Activated T-cell treated with anti-CD3 and anti-CD28 coated beads, Interleukin-2, amount 50 U/mL, for 72 hours (primary cell): ENCODE results near the gene MFNG. TPM values are rescaled to one million over a fixed set of nuclear protein-coding genes. Genes with fewer than 3 reads are reported as not detected.
A peak's percentile ranks its signal among the peaks of the same experiment; 100 is the strongest.

Source experiments
- ATAC-seq, 2 donors: fragments of 150-1000 bp; cut with Tn5 transposase; replicated peaks in 1 of 2; 2 replicates each; pipeline ENCODE4 v1.10.0; 2021; ENCODE audit warnings: moderate library complexity in 2 of 2, mild to moderate bottlenecking in 1 of 2
- DNase-seq, 2 donors: peaks; one replicate each; pipeline ENCODE4 v3.0.0; 2021 to 2022; ENCODE audit warnings: mixed read lengths in 1 of 2
- H3K27ac Mint-ChIP-seq: one replicate; pipeline ENCODE4 v1.8.0; 2022; ENCODE audit warnings: mild to moderate bottlenecking, moderate library complexity, mixed read lengths
- H3K27me3 Mint-ChIP-seq: one replicate; pipeline ENCODE4 v1.8.0; 2022; ENCODE audit warnings: low read depth, mixed read lengths
- H3K36me3 Mint-ChIP-seq, 2 donors: one replicate each; pipeline ENCODE4 v1.8.0; 2022; ENCODE audit warnings: mixed read lengths in 2 of 2, mild to moderate bottlenecking in 1 of 2; ENCODE audit not compliant: insufficient read depth in 2 of 2
- H3K4me1 Mint-ChIP-seq: one replicate; pipeline ENCODE4 v1.8.0; 2022; ENCODE audit warnings: low read depth, mixed read lengths
- H3K4me3 Mint-ChIP-seq, 2 donors: one replicate each; pipeline ENCODE4 v1.8.0; 2022; ENCODE audit warnings: mild to moderate bottlenecking in 2 of 2, mixed read lengths in 2 of 2, moderate library complexity in 2 of 2
- H3K9me3 Mint-ChIP-seq, 2 donors: one replicate each; pipeline ENCODE4 v1.8.0; 2022; ENCODE audit warnings: mixed read lengths in 2 of 2
- total RNA-seq, 2 donors: library from RNA; stranded (reverse); gene quantifications; one replicate each; pipeline ENCODE4 v1.2.3, GENCODE V29; 2022

MFNG gene
- total RNA-seq, 2 donors from 2014 or later, result 94.0 to 116 TPM

GRCh38 chr22:37520776-37521191, 34.6 kb upstream of the MFNG start:
- Mint-ChIP-seq H3K4me1 (peaks cover 4% of the 10 kb centered on the region), H3K36me3 (peaks cover 0 to 2% of the 10 kb centered on the region in 2 donors), H3K27ac (no peak overlapping the region), H3K27me3 (peaks cover 50% of the 10 kb centered on the region), H3K4me3 (no peak overlapping the region), H3K9me3 (no peaks in the 10 kb centered on the region)
- no peak for ATAC-seq
- DNase-seq, result no peak

- Mint-ChIP-seq H3K4me3 (peak within 1 kb of the TSS; percentile 74 to 80), H3K36me3 (peaks cover 0 to 2% of the 10 kb centered on the region in 2 donors), H3K27me3 (peaks cover 50% of the 10 kb centered on the region), H3K4me1 (no peaks in the 10 kb centered on the region), H3K9me3 (no peaks in the 10 kb centered on the region), H3K27ac (no peak within 1 kb of the TSS)
- DNase-seq (peak; percentile 15 to 30), ATAC-seq (peak; percentile 76 to 78)
These were observed 33.3 kb upstream of the MFNG start, which contains the start of gene CARD10 for GRCh38 chr22:37519268-37520195. TSS of gene CARD10 (minus strand) at chr22:37519415. CDS start at chr22:37519200, 215 bp downstream.

- ATAC-seq (peak; percentile 46 to 56), DNase-seq (peak; percentile 10 to 19)
- Mint-ChIP-seq H3K4me1 (no peaks in the 10 kb centered on the region), H3K9me3 (no peaks in the 10 kb centered on the region), H3K4me3 (peak overlapping the region; percentile 74 to 80), H3K27me3 (peaks cover 49% of the 10 kb centered on the region), H3K27ac (no peak overlapping the region), H3K36me3 (peaks cover 0 to 2% of the 10 kb centered on the region in 2 donors)
These were observed 32.5 kb upstream of the MFNG start for GRCh38 chr22:37518509-37519267.

- no peak overlapping the region for H3K27ac Mint-ChIP-seq
- H3K9me3 Mint-ChIP-seq, result no peaks in the 10 kb centered on the region
- DNase-seq (no peak), ATAC-seq (no peak)
- peaks cover 0 to 2% of the 10 kb centered on the region in 2 donors for H3K36me3 Mint-ChIP-seq
- H3K4me3 Mint-ChIP-seq, result peak overlapping the region; percentile 74 to 80
- peaks cover 41% of the 10 kb centered on the region for H3K27me3 Mint-ChIP-seq
- H3K4me1 Mint-ChIP-seq, result no peaks in the 10 kb centered on the region
These were observed 31.8 kb upstream of the MFNG start for GRCh38 chr22:37517826-37518450.

GRCh38 chr22:37516456-37516855, 30.3 kb upstream of the MFNG start:
- no peak overlapping the region for H3K4me3 Mint-ChIP-seq
- no peak overlapping the region for H3K27ac Mint-ChIP-seq
- DNase-seq (no peak), ATAC-seq (no peak)
- H3K9me3 Mint-ChIP-seq, result no peaks in the 10 kb centered on the region
- peaks cover 0 to 2% of the 10 kb centered on the region in 2 donors for H3K36me3 Mint-ChIP-seq
- H3K27me3 Mint-ChIP-seq, result peaks cover 26% of the 10 kb centered on the region
- H3K4me1 Mint-ChIP-seq, result no peaks in the 10 kb centered on the region

- Mint-ChIP-seq H3K4me3 (no peak overlapping the region), H3K9me3 (no peaks in the 10 kb centered on the region), H3K27me3 (peaks cover 21% of the 10 kb centered on the region), H3K36me3 (peaks cover 0 to 2% of the 10 kb centered on the region in 2 donors), H3K27ac (no peak overlapping the region), H3K4me1 (no peaks in the 10 kb centered on the region)
- ATAC-seq (no peak), DNase-seq (no peak)
These were observed 29.7 kb upstream of the MFNG start for GRCh38 chr22:37515901-37516300.

GRCh38 chr22:37514526-37515051, 28.4 kb upstream of the MFNG start:
- no peak for DNase-seq
- H3K27me3 Mint-ChIP-seq, result peaks cover 10% of the 10 kb centered on the region
- no peaks in the 10 kb centered on the region for H3K4me1 Mint-ChIP-seq
- no peak overlapping the region for H3K27ac Mint-ChIP-seq
- no peak for ATAC-seq
- H3K36me3 Mint-ChIP-seq, result peaks cover 0 to 2% of the 10 kb centered on the region in 2 donors
- no peaks in the 10 kb centered on the region for H3K9me3 Mint-ChIP-seq
- no peak overlapping the region for H3K4me3 Mint-ChIP-seq

- H3K4me3 Mint-ChIP-seq, result no peak overlapping the region
- ATAC-seq (no peak), DNase-seq (no peak)
- H3K36me3 Mint-ChIP-seq, result no peaks in the 10 kb centered on the region
- no peaks in the 10 kb centered on the region for H3K9me3 Mint-ChIP-seq
- no peaks in the 10 kb centered on the region for H3K27me3 Mint-ChIP-seq
- no peaks in the 10 kb centered on the region for H3K4me1 Mint-ChIP-seq
- H3K27ac Mint-ChIP-seq, result no peak overlapping the region
These were observed 25.4 kb upstream of the MFNG start for GRCh38 chr22:37511395-37512104.

GRCh38 chr22:37510091-37510490, 23.9 kb upstream of the MFNG start:
- Mint-ChIP-seq H3K4me3 (no peak overlapping the region), H3K27me3 (no peaks in the 10 kb centered on the region), H3K36me3 (no peaks in the 10 kb centered on the region), H3K9me3 (no peaks in the 10 kb centered on the region), H3K4me1 (no peaks in the 10 kb centered on the region), H3K27ac (no peak overlapping the region)
- DNase-seq (no peak), ATAC-seq (no peak)

- Mint-ChIP-seq H3K4me3 (no peak overlapping the region), H3K27ac (no peak overlapping the region), H3K36me3 (no peaks in the 10 kb centered on the region), H3K9me3 (no peaks in the 10 kb centered on the region), H3K4me1 (no peaks in the 10 kb centered on the region), H3K27me3 (no peaks in the 10 kb centered on the region)
- DNase-seq (no peak), ATAC-seq (no peak)
These were observed 23.1 kb upstream of the MFNG start for GRCh38 chr22:37509059-37509860.

- Mint-ChIP-seq H3K4me1 (no peaks in the 10 kb centered on the region), H3K4me3 (no peak overlapping the region), H3K9me3 (no peaks in the 10 kb centered on the region), H3K36me3 (no peaks in the 10 kb centered on the region), H3K27ac (no peak overlapping the region), H3K27me3 (no peaks in the 10 kb centered on the region)
- no peak for ATAC-seq
- no peak for DNase-seq
These were observed 22.3 kb upstream of the MFNG start for GRCh38 chr22:37508431-37508992.
